Neural crest cell (in vitro differentiated cells): ENCODE data around the gene IFT43. TPM values are rescaled to one million over a fixed set of nuclear protein-coding genes. Genes with fewer than 3 reads are reported as not detected.
A peak's percentile ranks its signal among the peaks of the same experiment; 100 is the strongest.

Source experiments
- DNase-seq: peaks from one replicate; pipeline ENCODE4 v3.0.0; 2021; ENCODE audit warnings: low read depth, mixed read lengths, low spot score
- H3K27ac Mint-ChIP-seq: one replicate; pipeline ENCODE4 v1.8.0; 2021; ENCODE audit warnings: mild to moderate bottlenecking, mixed read lengths; ENCODE audit not compliant: unreplicated experiment
- H3K27me3 Mint-ChIP-seq: 2 replicates; pipeline ENCODE4 v1.8.0; 2021; ENCODE audit warnings: low read depth, mild to moderate bottlenecking, mixed read lengths
- H3K36me3 Mint-ChIP-seq: 2 replicates; pipeline ENCODE4 v1.8.0; 2021; ENCODE audit warnings: low read depth, mild to moderate bottlenecking, mixed read lengths
- H3K4me1 Mint-ChIP-seq: 2 replicates; pipeline ENCODE4 v1.8.0; 2021; ENCODE audit warnings: mixed read lengths
- H3K4me3 Mint-ChIP-seq: one replicate; pipeline ENCODE4 v1.8.0; 2021; ENCODE audit warnings: mild to moderate bottlenecking, mixed read lengths
- H3K9me3 Mint-ChIP-seq: 2 replicates; pipeline ENCODE4 v1.8.0; 2021; ENCODE audit warnings: mixed read lengths
- total RNA-seq: library from RNA; stranded (reverse); gene quantifications from 2 replicates; pipeline ENCODE4 v1.2.1, GENCODE V29; 2021
- TF ChIP-seq, protein P1 (sequence below): fragments of 200-600 bp; sonication (generic); conservative IDR thresholded peaks from 2 replicates; pipeline ENCODE4 v1.5.0; 2021; ENCODE audit warnings: antibody characterized with exemption, mild to moderate bottlenecking

Gene IFT43
- total RNA-seq, 1 donor from 2014 or later, result 34.1 TPM

DNA sequence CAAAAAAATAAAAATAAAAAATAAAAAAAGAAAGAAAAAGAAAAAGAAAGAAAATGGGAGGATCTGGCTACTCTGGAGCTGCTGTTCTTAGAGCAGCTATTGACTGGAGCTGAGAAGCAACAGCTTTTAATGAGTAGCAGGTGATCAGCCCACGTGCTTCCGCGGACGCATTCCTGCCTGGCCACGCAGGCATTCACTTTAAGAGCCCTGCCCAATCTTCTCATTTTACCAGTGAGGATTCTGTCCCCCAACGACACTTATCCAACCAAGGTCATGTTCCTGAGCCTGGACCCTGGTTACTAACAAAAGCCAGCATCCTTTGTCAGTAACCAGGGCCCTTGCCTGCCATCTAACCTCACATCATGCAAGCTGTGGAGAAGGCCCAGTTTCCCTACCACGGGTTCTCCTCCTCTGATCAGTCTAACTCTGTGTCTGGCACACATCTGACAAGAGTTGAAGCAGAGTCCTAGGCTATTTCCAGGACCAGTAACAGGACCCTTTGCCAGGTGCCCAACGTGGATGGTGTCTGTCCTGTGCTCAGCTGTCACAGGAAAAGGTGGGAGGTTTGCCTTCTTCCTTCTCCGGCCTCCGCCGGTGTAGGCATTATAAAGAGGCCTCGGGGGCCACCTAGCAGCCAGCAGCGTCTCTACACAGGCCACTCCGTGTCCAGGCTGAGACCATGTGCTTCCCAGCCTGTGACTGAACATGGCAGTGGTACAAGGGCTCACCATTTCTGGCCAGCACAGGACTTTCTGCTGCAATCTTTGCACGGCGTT, 105.2 kb downstream of the IFT43 start:
- no peak for DNase-seq
- no peak overlapping the region for H3K4me3 Mint-ChIP-seq
- H3K36me3 Mint-ChIP-seq, result no peaks in the 10 kb centered on the region
- H3K27ac Mint-ChIP-seq, result peak overlapping the region; percentile 59
- TF ChIP-seq, protein P1, sequence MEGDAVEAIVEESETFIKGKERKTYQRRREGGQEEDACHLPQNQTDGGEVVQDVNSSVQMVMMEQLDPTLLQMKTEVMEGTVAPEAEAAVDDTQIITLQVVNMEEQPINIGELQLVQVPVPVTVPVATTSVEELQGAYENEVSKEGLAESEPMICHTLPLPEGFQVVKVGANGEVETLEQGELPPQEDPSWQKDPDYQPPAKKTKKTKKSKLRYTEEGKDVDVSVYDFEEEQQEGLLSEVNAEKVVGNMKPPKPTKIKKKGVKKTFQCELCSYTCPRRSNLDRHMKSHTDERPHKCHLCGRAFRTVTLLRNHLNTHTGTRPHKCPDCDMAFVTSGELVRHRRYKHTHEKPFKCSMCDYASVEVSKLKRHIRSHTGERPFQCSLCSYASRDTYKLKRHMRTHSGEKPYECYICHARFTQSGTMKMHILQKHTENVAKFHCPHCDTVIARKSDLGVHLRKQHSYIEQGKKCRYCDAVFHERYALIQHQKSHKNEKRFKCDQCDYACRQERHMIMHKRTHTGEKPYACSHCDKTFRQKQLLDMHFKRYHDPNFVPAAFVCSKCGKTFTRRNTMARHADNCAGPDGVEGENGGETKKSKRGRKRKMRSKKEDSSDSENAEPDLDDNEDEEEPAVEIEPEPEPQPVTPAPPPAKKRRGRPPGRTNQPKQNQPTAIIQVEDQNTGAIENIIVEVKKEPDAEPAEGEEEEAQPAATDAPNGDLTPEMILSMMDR, result no peak
- no peaks in the 10 kb centered on the region for H3K9me3 Mint-ChIP-seq
- peaks cover 3% of the 10 kb centered on the region for H3K27me3 Mint-ChIP-seq
- H3K4me1 Mint-ChIP-seq, result peaks cover 12% of the 10 kb centered on the region

DNA sequence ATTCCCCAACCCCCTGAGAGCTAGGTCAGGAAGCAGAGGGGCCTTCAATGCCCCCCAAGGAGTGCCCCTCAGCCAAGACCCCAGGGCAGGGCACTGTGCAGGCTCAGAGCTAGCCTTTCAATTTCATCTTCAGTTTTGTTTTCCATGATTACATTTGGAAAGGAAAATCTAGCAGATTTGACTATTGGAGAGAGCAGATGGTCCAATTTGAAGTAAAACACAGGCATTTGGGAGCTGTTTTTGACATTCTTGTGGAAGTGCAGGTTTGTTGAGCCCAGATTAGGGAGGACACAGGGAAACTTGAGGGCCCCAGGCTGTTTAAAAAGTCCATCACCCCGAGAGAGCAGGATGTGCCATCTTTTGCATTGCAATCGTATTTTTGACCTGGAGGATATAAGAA, 107.5 kb downstream of the IFT43 start:
- no peak overlapping the region for H3K27ac Mint-ChIP-seq
- DNase-seq, result no peak
- peaks cover 8% of the 10 kb centered on the region for H3K4me1 Mint-ChIP-seq
- H3K9me3 Mint-ChIP-seq, result no peaks in the 10 kb centered on the region
- TF ChIP-seq, protein P1, result no peak
- peaks cover 3% of the 10 kb centered on the region for H3K27me3 Mint-ChIP-seq
- H3K36me3 Mint-ChIP-seq, result no peaks in the 10 kb centered on the region
- H3K4me3 Mint-ChIP-seq, result no peak overlapping the region

DNA sequence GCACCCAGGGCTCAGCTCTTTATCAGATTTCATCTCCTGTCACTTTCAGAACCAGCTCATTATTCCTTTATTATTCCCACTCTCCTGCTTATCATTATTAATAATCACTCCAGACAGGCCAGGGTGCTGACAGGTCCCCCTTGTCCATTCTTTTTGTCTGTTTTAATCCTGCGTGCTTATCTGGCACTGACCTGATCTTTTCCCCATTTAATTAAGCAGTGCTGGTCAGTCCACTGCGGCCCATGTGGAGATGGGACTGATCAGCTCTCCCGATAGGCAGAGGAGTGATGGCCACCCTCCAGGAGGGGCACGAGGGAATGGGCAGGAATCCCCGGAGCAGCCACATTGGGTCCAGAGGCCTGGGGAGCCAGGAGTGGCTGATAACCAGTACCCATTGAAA, 110.7 kb downstream of the IFT43 start:
- Mint-ChIP-seq H3K4me1 (peaks cover 1% of the 10 kb centered on the region), H3K27ac (no peak overlapping the region), H3K9me3 (no peaks in the 10 kb centered on the region), H3K36me3 (no peaks in the 10 kb centered on the region), H3K4me3 (no peak overlapping the region), H3K27me3 (no peaks in the 10 kb centered on the region)
- TF ChIP-seq, protein P1, result no peak
- no peak for DNase-seq

- peaks cover 9% of the 10 kb centered on the region for H3K4me1 Mint-ChIP-seq
- TF ChIP-seq, protein P1, result no peak
- H3K36me3 Mint-ChIP-seq, result no peaks in the 10 kb centered on the region
- H3K27ac Mint-ChIP-seq, result no peak overlapping the region
- DNase-seq, result no peak
- H3K27me3 Mint-ChIP-seq, result no peaks in the 10 kb centered on the region
- H3K9me3 Mint-ChIP-seq, result no peaks in the 10 kb centered on the region
- no peak overlapping the region for H3K4me3 Mint-ChIP-seq
Measured at GRCh38 chr14:76097547-76097946, 112.0 kb downstream of the IFT43 start.

DNA sequence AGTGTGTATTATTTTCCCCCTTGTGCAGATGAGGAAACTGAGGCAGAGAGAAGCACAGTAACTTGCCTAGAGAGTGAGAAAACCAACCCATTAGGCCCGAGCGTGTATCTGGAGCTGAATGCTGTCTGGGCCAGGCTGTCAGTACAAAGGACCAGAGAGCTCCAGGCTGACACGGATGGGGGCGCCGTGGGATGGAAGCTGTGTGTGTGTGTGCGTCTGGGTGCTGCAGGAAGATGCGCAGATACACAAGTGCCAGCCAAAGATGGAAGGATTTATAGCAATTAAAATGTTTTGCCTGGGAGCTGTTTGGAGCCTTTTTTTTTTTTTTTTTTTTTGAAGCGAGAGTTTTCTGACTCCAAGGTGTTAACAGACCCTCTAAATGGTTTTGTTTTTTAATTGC, 112.5 kb downstream of the IFT43 start:
- DNase-seq, result no peak
- TF ChIP-seq, protein P1, result no peak
- Mint-ChIP-seq H3K36me3 (no peaks in the 10 kb centered on the region), H3K4me3 (no peak overlapping the region), H3K27me3 (no peaks in the 10 kb centered on the region), H3K4me1 (peaks cover 9% of the 10 kb centered on the region), H3K27ac (no peak overlapping the region), H3K9me3 (no peaks in the 10 kb centered on the region)
